AG09309 (cell line): Measurements from ENCODE around the gene TRIM47.

Experiments used
- DNase-seq: peaks from one replicate; pipeline ENCODE4 v3.0.0-alpha.2; 2010; ENCODE audit warnings: low read depth
- H3K4me3 ChIP-seq: 2 replicates; pipeline ENCODE4 v1.5.1; 2011; ENCODE audit warnings: mild to moderate bottlenecking, low read depth, low read length, moderate library complexity; ENCODE audit not compliant: control insufficient read depth
- CTCF ChIP-seq: IDR thresholded peaks from 2 replicates; pipeline ENCODE4 v1.5.1; 2011; ENCODE audit warnings: mild to moderate bottlenecking, low read depth, low read length, inconsistent platforms; ENCODE audit not compliant: insufficient read depth, control insufficient read depth; ENCODE audit errors: missing control alignments

TRIM47 gene

GRCh38 chr17:75837899-75838298, 40.5 kb downstream of the TRIM47 start:
- H3K4me3 ChIP-seq, result no peak overlapping the region
- TF ChIP-seq CTCF, result no peak
- no peak for DNase-seq

DNA sequence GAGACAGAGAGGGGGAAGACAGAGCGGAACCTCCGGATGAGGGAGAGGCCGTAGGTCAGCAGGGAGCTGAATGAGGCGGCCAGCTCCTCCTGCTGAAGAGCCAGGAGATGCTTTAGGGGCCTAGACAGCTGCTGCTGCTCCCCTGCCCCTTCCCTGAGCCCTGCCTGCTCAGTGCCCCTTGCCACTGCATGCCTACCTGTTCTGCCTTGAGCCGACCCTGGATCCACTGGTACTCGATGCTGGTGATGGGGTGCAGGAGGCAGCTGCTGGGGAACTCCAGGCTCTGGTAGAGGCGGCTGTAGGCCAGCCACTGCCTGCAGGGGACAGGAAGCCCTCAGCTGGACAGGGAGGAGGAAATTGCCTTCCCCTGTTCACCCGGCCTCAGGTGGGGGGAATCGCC, 41.8 kb downstream of the TRIM47 start:
- no peak for DNase-seq
- no peak for TF ChIP-seq CTCF
- H3K4me3 ChIP-seq, result no peak overlapping the region

DNA sequence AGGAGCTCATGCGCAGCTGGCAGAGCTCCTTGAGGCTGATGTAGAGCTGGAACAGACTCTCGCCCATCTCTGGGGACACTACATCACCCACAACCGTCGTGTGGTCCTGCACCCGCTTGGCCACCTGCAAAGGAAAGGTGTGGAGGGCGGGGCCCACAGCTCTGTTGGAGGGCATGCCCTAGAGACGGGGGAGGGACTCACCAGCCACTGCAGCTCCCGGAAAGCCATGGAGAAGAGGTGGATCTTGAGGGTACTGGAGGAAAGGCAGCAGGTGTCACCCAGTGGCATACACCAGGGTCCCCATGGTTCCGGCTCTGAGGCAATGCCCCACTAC, 42.8 kb downstream of the TRIM47 start:
- DNase-seq, result no peak
- no peak overlapping the region for H3K4me3 ChIP-seq
- no peak for TF ChIP-seq CTCF

- no peak for DNase-seq
- no peak overlapping the region for H3K4me3 ChIP-seq
- TF ChIP-seq CTCF, result no peak
Observed at GRCh38 chr17:75834928-75835653, 43.3 kb downstream of the TRIM47 start.

DNA sequence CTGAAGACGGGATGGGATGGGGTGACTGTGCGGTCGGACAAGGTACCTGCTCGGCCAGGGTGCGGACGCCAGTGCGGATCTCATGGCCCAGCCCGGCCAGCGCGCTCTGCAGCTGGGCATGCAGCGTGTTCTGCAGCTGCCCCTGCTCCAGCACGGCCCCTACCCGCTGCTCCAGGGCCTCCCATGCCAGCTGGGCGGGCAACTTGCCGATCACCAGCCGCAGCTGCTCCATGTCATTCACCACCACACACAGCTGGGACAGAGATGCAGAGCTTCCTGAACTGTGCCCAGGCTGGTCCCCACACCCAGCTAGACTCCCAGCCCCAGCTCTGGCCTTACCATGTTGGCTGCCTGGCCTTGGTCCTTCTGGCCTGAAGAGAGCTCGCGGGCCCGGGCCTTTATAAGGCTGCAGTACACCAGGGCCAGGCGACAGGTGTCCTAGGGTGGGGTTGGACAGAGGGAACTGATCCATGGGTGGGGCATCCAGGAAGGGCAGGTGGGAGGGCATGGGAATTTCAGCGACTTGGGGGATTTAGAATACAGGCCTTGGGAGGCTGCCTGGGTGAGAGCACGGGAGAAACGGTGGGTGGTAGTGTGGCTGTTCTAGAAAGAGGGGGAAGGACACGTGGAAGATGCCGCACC, 44.0 kb downstream of the TRIM47 start:
- H3K4me3 ChIP-seq, result no peak overlapping the region
- TF ChIP-seq CTCF, result no peak
- no peak for DNase-seq

- no peak for DNase-seq
- no peak for TF ChIP-seq CTCF
- no peak overlapping the region for H3K4me3 ChIP-seq
Observed at GRCh38 chr17:75832652-75833400, 45.6 kb downstream of the TRIM47 start.
